HG03139 (cell line): ENCODE results near the gene CASZ1.

Experiments used
- ATAC-seq: cut with Tn5 transposase; IDR thresholded peaks from one replicate; pipeline ENCODE4 v1.9.1; 2021; ENCODE audit not compliant: unreplicated experiment

CASZ1 gene

DNA sequence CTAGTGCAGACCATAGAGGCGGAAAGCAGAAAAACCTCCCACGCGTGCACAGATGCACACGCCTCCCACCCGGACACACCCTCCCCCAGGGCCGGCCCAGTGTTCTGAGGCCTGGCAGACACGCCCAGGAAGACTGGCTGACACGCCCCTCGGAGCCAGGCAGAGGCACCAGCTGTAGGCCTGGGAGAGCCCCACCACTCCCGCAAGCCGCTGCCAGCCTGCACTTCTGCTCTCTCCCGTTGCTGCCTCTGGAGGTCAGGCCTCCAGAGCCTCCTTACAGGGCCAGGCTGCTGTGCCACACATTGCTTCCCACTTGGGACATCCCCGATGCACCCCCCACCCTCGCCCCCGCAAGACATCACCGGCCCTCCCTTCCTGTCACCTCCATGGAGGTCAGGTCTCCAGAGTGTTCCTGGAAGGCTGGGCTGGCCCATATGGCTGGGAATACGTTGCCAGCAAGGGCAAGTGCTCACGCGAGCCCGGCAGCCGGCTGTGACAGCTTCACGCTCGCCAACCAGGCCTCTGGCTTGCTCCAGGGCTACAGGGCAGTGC is 40.4 kb downstream of the CASZ1 start:
- no peak for ATAC-seq

DNA sequence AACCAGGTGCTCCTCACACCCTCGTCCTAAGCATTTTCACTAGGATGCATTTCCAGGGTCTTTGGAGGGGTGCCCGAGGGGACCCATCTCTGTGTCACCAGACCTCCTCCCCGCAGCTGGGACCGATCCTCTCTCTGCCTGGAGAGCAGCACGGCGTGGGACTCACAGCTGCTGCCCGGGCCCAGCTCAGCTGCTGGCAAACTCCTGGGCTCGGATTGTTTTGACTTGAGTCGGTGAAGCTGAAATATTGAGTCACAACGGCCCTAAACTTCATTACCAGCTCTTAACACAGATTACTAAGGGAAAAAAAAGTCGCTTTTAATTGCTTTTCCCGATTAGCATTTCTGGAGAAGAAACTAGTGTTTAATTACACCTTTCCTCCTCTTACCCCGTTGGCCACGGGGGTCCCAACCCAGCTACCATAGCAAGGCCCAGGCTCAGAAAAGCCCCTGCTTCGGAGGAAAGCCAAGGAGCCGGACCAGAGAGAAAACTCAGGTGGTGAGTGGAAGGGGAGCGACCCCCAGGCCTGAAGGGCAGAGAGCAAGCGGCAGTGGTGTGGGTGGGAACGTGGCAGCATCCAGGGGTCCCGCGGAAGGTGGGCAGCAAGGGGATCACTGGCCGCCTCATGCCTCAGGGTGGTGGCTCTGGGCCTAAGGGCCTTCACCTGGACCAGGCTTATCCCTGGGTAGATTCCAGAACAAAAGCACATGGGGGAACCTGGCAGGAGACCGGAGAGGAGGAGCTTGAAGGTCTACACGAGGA is 41.7 kb downstream of the CASZ1 start:
- no peak for ATAC-seq

DNA sequence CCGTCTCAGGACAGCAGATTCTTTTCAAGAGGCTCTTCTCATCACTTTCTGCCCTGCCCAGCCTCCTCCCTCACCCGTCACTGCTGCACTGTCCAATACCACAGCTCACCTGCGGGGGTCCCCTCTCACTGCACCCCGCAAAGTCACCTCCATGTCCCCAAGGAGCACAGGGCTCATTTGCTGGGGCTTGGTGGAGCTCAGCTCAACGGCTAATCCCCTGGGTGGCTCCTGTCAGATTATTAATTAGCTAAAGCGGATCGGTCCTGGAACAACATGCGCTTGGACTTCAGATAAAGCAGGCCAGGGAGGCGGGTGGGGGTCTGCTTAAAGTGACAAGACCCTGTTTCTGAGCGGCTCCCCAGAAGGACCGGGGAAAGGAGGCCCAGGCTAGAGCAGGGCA is 43.1 kb downstream of the CASZ1 start:
- no peak for ATAC-seq

DNA sequence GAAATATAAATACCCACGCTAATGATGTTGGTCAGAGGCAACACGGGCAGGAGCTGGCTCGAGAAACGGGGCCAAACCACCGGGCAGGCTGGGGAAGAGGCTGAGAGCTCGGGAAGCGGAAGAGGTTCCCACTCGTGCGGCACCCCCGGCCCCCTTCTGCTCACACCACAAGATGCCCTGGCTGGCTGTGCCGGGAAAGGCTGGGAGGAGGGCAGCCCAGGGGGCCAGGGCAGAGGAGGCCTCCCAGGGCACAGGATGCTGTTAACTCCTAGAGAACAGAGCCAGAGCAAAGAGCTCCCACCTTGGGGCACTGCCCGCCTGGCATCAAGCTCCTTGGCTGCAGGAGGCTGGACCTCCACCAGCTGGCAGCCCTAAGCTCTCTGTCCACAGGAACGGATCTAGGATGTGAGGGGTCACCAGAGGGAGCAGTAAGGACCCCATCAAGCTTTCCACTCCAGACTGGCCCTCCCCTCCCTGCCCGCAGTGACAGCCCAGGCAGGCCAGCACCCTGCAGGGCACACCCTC is 44.8 kb downstream of the CASZ1 start:
- no peak for ATAC-seq

DNA sequence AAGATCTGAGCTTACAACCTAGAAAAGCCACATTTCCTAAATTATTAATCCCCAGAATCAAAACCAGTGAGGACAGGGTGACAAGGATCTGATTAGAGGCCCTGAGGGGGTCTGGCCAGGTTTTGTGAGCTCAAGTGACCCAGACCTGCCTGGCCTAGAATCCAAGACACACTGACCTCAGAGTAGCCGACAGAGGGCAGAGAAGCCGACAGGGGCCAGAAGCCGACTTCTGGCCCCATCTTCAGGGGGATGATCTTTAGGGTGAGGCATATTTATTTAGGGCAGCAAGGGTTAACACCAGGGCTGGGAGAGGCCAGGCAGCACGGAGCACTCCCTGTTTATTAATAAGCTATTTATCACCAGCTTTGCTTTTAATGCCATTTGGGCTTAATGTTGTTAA is 45.3 kb downstream of the CASZ1 start:
- no peak for ATAC-seq

DNA sequence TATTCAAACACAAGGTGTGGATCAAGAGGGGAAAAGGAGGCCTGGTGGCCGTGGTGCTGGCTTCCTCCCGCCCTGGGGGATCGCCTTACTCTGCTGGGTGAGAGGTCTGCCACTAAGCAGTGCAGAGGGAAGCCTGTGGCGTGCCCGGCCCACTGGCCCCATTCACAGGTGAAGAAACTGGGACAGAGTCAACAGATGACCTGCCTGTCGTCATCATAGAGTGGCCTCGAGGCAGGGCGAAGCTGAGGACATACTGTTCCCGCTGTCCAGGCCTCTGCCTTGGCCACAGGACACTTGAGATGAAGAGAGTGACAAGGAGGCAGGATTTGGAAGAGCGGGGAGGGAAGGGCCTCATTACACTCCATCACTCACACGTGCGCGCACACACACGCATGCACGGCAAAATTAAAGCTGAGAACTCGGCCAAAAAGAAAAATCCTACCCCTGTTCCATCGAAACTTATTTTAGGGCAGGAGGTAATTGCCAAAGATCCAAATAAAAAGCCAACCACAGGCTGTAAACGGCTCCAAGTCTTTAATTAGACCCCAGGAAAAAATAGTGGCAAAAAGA is 50.5 kb downstream of the CASZ1 start:
- ATAC-seq, result no peak

DNA sequence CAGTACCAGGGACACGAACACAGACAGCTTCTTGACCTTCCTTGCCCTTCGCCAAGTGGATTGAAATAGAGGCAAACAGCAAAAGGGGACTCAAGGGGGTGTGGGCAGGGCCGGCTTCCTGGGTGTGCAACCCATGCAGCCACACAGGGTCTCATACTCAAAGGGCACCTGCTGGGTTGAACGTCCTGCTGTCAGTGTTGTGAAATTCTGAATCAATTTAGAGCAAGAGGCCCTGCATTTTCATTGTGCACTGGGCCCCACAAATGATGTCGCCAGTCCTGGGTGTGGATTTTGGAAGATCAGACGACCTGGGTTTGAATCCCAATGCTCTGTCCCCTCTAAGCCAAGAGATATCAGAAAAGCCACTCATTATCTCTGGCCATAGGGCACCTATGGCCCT is 51.1 kb downstream of the CASZ1 start:
- ATAC-seq, result no peak

DNA sequence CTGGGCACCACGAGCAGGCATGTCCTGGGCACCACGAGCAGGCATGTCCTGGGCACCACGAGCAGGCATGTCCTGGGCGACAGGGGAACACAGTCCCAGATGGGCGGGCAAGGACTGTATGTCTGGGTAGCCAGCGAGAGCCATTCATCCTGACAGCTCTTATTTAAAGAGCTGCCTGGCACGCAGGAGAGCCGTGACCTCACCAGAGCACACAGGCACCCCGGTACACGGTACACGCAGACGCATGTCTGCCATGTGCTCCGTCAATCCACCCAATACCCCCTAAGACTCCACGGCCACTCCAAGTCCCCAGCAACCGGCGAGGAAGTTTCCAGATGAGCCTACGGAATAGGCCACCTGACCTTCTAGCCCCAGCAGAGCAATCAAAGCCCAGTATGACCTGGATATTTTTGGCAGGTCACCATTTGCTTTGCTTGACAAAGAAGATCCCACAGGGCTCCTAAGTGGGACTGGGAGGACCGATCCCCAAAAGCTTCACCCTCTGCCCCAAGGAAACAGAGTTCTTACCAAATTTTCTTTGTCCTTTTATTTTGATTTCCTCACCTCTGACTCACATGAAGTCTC is 51.7 kb downstream of the CASZ1 start:
- ATAC-seq, result no peak

DNA sequence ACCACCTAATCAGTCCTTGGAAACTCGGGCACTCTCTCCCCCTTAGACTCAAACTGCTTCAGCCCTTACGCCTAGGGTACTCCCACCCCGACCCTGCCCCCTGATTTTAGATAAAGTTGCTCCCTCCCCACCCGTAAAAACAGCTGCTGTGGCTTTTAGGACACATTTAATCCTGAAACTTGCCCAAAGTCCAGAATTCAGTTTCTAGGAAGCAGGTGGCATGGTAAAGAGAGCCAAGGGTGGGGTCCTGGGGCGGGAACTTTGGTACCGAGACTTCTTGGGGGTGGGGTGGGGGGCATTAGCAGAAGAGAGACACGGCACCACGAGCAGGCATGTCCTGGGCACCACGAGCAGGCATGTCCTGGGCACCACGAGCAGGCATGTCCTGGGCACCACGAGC is 52.4 kb downstream of the CASZ1 start:
- ATAC-seq, result no peak

DNA sequence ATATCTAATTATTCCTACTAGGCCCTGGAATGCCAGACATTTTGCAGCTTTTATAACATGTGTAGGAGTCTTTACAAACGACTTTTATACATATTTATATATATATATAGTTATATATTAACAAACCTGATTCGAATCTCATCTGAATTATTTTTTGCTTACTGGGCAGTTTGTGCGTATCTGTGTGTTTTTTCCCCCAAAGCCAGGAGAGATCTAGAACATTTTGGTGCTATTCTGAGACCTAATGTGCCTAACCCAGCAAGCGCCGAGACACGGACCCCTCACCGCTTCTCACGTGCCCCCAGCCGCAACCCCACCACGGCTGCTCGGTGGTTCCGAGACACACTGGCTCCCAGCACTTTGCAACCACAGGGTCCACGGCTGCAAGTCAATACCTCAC is 54.8 kb downstream of the CASZ1 start:
- no peak for ATAC-seq

DNA sequence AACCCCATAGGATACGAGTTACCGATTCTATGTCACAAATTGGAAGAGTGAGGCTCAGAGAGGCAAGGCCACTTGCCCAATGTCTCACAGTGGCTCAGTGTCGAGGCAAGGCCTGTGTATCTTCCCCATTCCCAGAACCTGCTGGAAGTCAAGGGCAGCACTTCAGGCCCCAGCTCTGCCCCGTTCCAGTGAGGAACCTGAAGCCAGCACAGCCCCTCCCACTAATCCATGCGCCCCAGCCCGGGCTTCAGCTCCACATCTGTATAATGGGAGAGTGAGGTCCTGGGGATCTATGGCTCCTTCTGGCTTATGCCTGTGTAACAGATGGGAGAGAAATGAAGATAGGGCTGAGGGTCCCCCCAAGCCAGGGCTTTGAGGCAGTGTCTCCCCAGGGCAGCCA is 56.3 kb downstream of the CASZ1 start:
- no peak for ATAC-seq

DNA sequence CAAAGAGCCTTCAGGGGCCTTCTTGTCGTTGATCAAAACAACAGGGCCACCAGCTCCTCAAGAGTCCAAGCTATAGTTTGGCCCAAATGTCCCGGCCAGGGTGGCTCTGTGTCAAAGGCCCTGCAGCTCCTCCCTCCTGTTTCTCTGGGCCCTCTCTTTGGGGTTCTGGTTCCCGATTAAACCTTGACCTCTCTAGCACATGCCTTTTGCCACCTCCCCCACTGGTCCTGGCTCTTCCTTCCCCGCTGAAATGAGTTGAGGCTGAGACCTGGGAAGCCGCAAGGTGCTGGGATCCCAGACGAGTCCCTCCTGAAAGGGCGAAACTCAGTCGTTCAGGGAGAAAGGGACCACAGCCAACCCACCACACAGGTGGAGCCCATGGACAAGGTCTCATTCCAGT is 56.9 kb downstream of the CASZ1 start:
- no peak for ATAC-seq

DNA sequence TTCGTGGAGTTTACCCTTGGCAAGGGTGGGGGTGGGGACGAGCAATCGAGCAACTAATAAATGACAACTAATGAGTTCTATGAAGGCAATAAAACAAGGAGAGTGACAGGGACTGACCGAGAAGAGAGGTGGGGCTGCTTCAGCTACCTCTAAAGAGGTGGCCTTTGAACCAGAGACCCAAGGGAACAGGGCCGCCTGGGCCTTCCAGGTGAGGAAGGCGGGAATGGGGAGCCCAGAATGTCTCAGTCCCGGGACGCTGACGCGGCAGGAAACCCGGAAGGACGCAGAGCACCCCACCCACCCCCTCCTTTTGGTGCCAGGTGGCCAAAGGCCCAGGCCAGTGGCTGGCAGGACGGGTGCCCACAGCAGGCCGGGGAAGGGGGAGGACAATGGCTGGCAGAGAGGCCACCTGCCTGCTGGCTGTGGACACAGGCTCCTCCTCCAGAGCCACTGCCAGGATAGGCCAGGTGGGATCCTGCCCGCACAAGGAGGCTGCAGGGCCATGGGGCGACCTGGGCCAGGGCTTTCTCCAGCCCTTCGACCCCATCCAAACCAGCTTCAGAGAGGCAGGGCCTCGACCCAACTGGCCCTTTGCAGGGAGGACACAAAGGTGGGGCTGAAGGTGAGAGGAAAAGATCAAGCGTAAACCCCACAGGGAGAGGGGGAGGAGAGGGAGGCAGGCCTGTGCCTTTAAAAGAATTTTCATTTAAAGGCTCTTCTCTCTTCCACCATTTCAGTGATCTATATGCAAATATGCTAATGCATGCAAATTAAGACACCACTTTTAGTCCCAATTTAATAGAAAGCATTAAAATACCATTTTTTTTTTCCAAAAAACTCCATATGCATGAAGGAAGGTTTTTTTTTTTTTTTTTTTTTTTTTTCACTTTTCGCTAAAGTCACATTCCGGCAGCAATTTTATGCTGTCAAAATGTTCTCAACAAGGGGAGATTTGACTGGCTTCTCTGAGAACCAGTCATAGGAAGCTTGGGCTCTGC is 58.1 kb downstream of the CASZ1 start:
- no peak for ATAC-seq

DNA sequence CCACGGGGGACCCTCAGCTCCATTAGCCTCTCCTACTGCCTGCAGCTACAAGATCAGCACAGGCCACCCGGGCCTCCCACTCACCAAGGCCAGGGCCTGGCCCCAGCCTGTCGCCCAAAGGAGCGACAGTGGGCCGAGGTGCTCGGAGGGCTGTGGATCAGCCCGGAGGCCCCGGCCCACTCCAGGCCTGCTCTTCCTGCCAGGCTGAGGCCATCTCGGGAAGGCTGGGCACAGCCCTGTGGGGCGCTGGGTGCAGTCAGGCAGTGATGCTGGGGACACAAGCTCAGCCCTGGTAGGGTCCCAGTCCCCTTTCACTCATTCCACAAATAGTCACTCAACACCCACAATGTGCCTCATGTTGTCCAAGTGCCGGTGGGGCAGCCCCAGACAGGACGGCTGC is 58.8 kb downstream of the CASZ1 start:
- no peak for ATAC-seq

DNA sequence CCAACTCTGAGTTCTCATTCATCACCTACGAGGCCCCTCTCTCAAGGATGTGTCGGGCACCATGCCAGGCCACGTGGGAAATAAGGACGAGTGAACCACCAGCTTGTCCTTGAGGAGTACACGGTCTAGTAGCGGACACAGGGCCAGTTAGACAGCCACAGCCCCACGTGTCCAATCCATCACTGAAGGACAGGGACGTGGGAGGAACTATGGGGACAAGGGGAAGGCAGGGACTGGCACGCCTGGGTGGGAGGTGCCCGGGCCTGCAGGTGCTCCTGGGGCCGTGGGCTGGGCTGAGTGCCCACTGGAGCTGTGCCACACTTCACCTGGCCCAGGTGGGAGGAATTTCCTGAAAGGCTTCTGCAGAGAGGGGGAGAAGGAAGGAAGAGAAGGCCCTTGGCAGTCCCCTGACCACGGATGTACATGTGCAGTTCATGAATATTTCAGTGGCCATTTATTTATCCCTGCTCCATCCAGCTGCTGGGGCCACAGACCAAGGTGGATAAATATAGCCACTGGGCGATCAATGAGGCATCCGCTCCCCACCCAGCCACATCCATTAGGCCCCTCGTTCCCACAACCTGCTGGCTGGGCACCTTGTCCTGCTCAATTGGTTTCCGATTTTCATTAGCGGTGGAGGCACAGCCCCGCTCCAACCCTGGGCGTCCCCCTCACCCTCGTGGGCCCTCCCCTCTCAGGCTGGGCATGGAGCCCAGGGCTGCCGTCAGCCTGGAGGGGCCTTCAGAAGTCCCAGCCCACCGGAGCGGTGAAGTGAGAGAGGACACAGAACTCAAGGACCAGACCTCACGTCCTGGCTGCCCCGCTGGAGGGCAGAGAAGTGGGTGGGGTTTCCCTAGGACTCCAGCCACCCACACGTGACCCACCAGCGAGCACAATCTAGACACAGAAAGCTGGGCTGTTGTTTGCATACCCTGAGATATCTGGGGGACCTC is 59.5 kb downstream of the CASZ1 start:
- ATAC-seq, result no peak

DNA sequence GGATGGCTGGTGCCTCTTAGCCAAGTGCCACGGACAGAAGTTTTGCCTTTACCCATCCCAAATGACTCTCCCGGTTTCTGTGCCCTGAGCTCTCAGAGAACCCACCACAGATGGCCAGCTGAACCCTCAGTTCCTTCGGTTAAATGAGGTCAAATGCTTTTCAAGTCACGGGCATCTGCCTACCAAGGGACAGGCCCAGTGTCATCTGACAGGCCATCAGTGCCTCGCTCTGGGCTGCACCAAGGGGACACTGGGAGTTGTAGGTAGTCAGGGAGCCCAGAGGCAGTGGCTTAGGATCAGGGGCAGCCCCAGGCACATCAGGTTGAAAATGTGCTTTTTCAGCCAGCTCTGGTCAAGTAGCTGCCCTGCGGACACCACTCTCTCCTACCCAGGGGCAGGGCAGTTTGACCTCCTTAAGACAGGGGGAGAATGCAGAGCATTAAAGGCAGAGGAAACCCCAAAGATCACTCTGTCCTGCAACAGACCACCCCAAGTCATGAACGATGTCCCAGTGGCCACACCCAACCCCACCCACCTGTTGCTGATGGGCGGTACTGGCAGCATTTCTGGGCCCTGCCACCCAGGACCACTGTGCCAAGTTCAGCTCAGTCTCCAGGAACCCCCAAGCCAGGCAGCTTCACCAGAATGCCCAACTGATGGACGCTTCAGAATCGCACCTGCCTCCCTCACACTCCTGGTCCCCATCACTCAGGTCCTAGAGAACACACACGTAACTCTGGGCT is 60.7 kb downstream of the CASZ1 start:
- no peak for ATAC-seq

DNA sequence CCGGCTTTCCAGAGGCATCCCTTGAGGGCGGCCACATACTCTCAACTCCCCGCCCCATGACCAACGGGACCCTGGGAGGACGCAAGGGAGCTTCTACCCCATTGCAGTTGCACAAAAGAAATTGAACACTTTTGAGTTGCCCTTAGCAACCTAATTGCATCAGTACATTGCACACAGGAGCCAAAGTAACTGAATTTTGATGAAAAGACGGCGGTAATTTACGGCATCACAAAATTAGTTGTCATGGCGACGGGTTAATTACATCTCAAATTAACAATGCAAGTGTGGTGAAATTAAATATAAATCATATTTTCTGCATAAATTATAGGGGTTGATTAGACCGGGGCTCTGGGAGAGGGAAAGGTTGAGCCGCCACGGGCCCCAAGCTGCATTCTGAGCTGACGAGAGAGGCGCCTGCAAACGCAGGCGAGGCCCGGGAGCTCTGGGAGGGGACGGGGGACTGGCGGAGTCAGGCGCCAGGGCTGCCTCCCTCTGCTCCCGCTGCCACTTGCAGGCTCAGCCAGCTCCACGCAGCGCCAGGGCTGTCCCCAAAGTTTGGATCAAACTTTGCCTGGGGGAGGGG is 61.4 kb downstream of the CASZ1 start:
- no peak for ATAC-seq

DNA sequence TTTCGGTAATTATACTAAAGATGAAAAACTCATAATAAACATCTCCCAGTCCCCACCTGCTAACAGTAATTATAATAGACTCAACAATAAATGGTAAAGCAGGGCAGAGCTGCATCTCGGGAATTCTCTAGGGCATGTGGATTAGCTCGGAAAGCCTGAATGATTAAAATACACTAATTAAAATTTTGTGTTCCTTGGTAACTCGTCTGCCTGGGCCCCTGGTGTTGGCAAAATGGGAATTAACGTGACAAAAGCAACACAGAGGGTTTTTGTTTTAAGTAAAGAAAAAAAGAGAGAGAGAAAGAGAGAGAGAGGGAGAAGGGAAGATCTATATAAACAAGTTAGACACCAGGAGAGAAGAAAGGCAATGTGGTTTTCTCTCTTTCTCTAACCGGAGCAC is 62.1 kb downstream of the CASZ1 start:
- ATAC-seq, result no peak
